Adipose tissue (tissue), 3 donors: ENCODE data around the gene ME2. TPM values are rescaled to one million over a fixed set of nuclear protein-coding genes. Genes with fewer than 3 reads are reported as not detected.
"Not testable (repeated sequence)": the region's sequence is repeated elsewhere in the genome, so short reads cannot be mapped to it uniquely, and the experiment has no call there.

Experiments used
- H3K27ac ChIP-seq: one replicate; pipeline ENCODE4 v1.5.1; 2013; ENCODE audit warnings: low read depth, low read length
- WGBS, 3 donors: extraction: QIAGEN DNeasy Blood & Tissue Kit; methylation state at CpG; one replicate each; pipeline ENCODE4 v1.1.7; 2013; 5-methylcytosine and 5-hydroxymethylcytosine counted together
- polyA plus RNA-seq, 3 donors: library from polyadenylated mRNA; stranded (reverse); fragments of 200-250 nt; gene quantifications; one replicate each; pipeline ENCODE4 v1.2.3, GENCODE V29; 2013
- donor health status: healthy with polysubstance abuse.
- donor health status: Bipolar disorder and iron deficiency.
- donor health status: healthy.

Gene ME2
- polyA plus RNA-seq, 3 donors: 14.4 to 24.4 (median 19.1) TPM

- 98 to 100% (median 99%) methylated on average over 2 of the region's 2 CpGs for WGBS, 3 donors
- no peak overlapping the region for H3K27ac ChIP-seq
Observed at GRCh38 chr18:50898919-50899318, 20.0 kb downstream of the ME2 start.

- H3K27ac ChIP-seq: no peak overlapping the region
- 32 to 77% (median 60%) methylated on average over 1 of the region's 1 CpG for WGBS, 3 donors
Observed at GRCh38 chr18:50902797-50903196, 23.9 kb downstream of the ME2 start.

- WGBS, 3 donors: 96 to 98% (median 97%) methylated on average over 2 of the region's 2 CpGs
Observed at GRCh38 chr18:50906843-50907242, 27.9 kb downstream of the ME2 start.

GRCh38 chr18:50909261-50909660, 30.3 kb downstream of the ME2 start:
- 94 to 97% (median 97%) methylated on average over 1 of the region's 1 CpG for WGBS, 3 donors
- H3K27ac ChIP-seq: no peak overlapping the region

More at GRCh38 chr18:50906843-50907242, 27.9 kb downstream of the ME2 start:
- no peak overlapping the region for H3K27ac ChIP-seq

GRCh38 chr18:50911006-50911405, 32.1 kb downstream of the ME2 start:
- no peak overlapping the region for H3K27ac ChIP-seq
- 71 to 95% (median 94%) methylated on average over 1 of the region's 1 CpG for WGBS, 3 donors

- 49 to 80% (median 79%) methylated on average over 1 of the region's 1 CpG for WGBS, 3 donors
Observed at GRCh38 chr18:50917021-50917420, 38.1 kb downstream of the ME2 start.

GRCh38 chr18:50918153-50918552, 39.2 kb downstream of the ME2 start:
- H3K27ac ChIP-seq: no peak overlapping the region
- WGBS, 3 donors: 97 to 99% (median 97%) methylated on average over 5 of the region's 5 CpGs

More at GRCh38 chr18:50917021-50917420, 38.1 kb downstream of the ME2 start:
- no peak overlapping the region for H3K27ac ChIP-seq

GRCh38 chr18:50924372-50924771, 45.5 kb downstream of the ME2 start:
- 98 to 99% (median 98%) methylated on average over 2 of the region's 2 CpGs for WGBS, 3 donors
- no peak overlapping the region for H3K27ac ChIP-seq

- no peak overlapping the region for H3K27ac ChIP-seq
Observed at GRCh38 chr18:50926521-50926920, 47.6 kb downstream of the ME2 start.

GRCh38 chr18:50928551-50928950, 49.6 kb downstream of the ME2 start:
- H3K27ac ChIP-seq: no peak overlapping the region
- 92 to 93% (median 93%) methylated on average over 2 of the region's 2 CpGs for WGBS, 3 donors

- WGBS, 3 donors: 93 to 99% (median 96%) methylated on average over 5 of the region's 5 CpGs
Observed at GRCh38 chr18:50933684-50934083, 54.8 kb downstream of the ME2 start.

GRCh38 chr18:50934545-50935211, 55.8 kb downstream of the ME2 start:
- 94 to 98% (median 97%) methylated on average over 6 of the region's 6 CpGs for WGBS, 3 donors
- H3K27ac ChIP-seq: no peak overlapping the region

More at GRCh38 chr18:50933684-50934083, 54.8 kb downstream of the ME2 start:
- H3K27ac ChIP-seq: no peak overlapping the region

- 94 to 96% (median 95%) methylated on average over 6 of the region's 6 CpGs for WGBS, 3 donors
Observed at GRCh38 chr18:50935493-50936191, 56.7 kb downstream of the ME2 start.

GRCh38 chr18:50937183-50937582, 58.3 kb downstream of the ME2 start:
- 83 to 93% (median 86%) methylated on average over 1 of the region's 1 CpG for WGBS, 3 donors
- H3K27ac ChIP-seq: no peak overlapping the region

More at GRCh38 chr18:50935493-50936191, 56.7 kb downstream of the ME2 start:
- H3K27ac ChIP-seq: no peak overlapping the region

- 92 to 96% (median 96%) methylated on average over 2 of the region's 2 CpGs for WGBS, 3 donors
- H3K27ac ChIP-seq: no peak overlapping the region
Observed at GRCh38 chr18:50938912-50939311, 60.0 kb downstream of the ME2 start.

GRCh38 chr18:50944245-50944932, 65.5 kb downstream of the ME2 start:
- WGBS, 3 donors: 73 to 86% (median 85%) methylated on average over 4 of the region's 4 CpGs

GRCh38 chr18:50945918-50946317, 67.0 kb downstream of the ME2 start:
- 93 to 98% (median 98%) methylated on average over 2 of the region's 2 CpGs for WGBS, 3 donors
- not testable (repeated sequence) for H3K27ac ChIP-seq

More at GRCh38 chr18:50944245-50944932, 65.5 kb downstream of the ME2 start:
- H3K27ac ChIP-seq: no peak overlapping the region

- no peak overlapping the region for H3K27ac ChIP-seq
- 72 to 83% (median 74%) methylated on average over 1 of the region's 1 CpG for WGBS, 3 donors
Observed at GRCh38 chr18:50947899-50948298, 69.0 kb downstream of the ME2 start.

- WGBS, 3 donors: 94 to 98% (median 98%) methylated on average over 6 of the region's 6 CpGs
- no peak overlapping the region for H3K27ac ChIP-seq
Observed at GRCh38 chr18:50949185-50949584, 70.3 kb downstream of the ME2 start.
